Type B pancreatic cell (in vitro differentiated cells): ENCODE results near the gene BMP6. TPM values are rescaled to one million over a fixed set of nuclear protein-coding genes. Genes with fewer than 3 reads are reported as not detected.

Source experiments
- DNase-seq: peaks from one replicate; pipeline ENCODE4 v3.0.0; 2021; ENCODE audit warnings: mixed read lengths; ENCODE audit not compliant: unreplicated experiment; ENCODE audit errors: extremely low spot score
- H3K27ac Mint-ChIP-seq: 2 replicates; pipeline ENCODE4 v1.8.0; 2021; ENCODE audit warnings: mild to moderate bottlenecking, mixed read lengths
- H3K27me3 Mint-ChIP-seq: 2 replicates; pipeline ENCODE4 v1.8.0; 2021; ENCODE audit warnings: mixed read lengths
- H3K36me3 Mint-ChIP-seq: 2 replicates; pipeline ENCODE4 v1.8.0; 2021; ENCODE audit warnings: mixed read lengths
- H3K4me1 Mint-ChIP-seq: one replicate; pipeline ENCODE4 v1.8.0; 2021; ENCODE audit warnings: mixed read lengths; ENCODE audit not compliant: unreplicated experiment
- H3K4me3 Mint-ChIP-seq: 2 replicates; pipeline ENCODE4 v1.8.0; 2021; ENCODE audit warnings: mild to moderate bottlenecking, mixed read lengths
- H3K9me3 Mint-ChIP-seq: 2 replicates; pipeline ENCODE4 v1.8.0; 2021; ENCODE audit warnings: mixed read lengths
- CTCF ChIP-seq: fragments of 200-600 bp; sonication (generic); conservative IDR thresholded peaks from 2 replicates; pipeline ENCODE4 v1.5.0; 2021; ENCODE audit warnings: antibody characterized with exemption, mild to moderate bottlenecking
- total RNA-seq: library from RNA; stranded (reverse); gene quantifications from 2 replicates; pipeline ENCODE4 v1.2.1, GENCODE V29; 2021; ENCODE audit warnings: low replicate concordance

Gene BMP6
- total RNA-seq, 1 donor from 2014 or later = 1.8 TPM

- DNase-seq = peak; percentile 24
- H3K36me3 Mint-ChIP-seq = peaks cover 23% of the 10 kb centered on the region
- H3K9me3 Mint-ChIP-seq = no peaks in the 10 kb centered on the region
- no peak overlapping the region for H3K27ac Mint-ChIP-seq
- peaks cover 12% of the 10 kb centered on the region for H3K4me1 Mint-ChIP-seq
- peaks cover 2% of the 10 kb centered on the region for H3K27me3 Mint-ChIP-seq
- no peak overlapping the region for H3K4me3 Mint-ChIP-seq
- TF ChIP-seq CTCF = no peak
These were observed 180.8 kb downstream of the BMP6 start for GRCh38 chr6:7906741-7907140.

GRCh38 chr6:7907159-7907558 lies 181.3 kb downstream of the BMP6 start:
- peaks cover 2% of the 10 kb centered on the region for H3K27me3 Mint-ChIP-seq

GRCh38 chr6:7909323-7910276 lies 183.7 kb downstream of the BMP6 start:
- H3K4me3 Mint-ChIP-seq = peak overlapping the region; percentile 91

More at GRCh38 chr6:7907159-7907558, 181.3 kb downstream of the BMP6 start:
- Mint-ChIP-seq H3K36me3 (peaks cover 20% of the 10 kb centered on the region), H3K4me3 (no peak overlapping the region), H3K27ac (no peak overlapping the region), H3K4me1 (peaks cover 12% of the 10 kb centered on the region), H3K9me3 (no peaks in the 10 kb centered on the region)
- TF ChIP-seq CTCF = no peak
- DNase-seq = peak; percentile 2

GRCh38 chr6:7910298-7910653 lies 184.4 kb downstream of the BMP6 start:
- no peak for DNase-seq
- Mint-ChIP-seq H3K27ac (no peak overlapping the region), H3K27me3 (peaks cover 2% of the 10 kb centered on the region), H3K4me3 (no peak overlapping the region), H3K4me1 (peaks cover 12% of the 10 kb centered on the region), H3K9me3 (no peaks in the 10 kb centered on the region), H3K36me3 (peaks cover 5% of the 10 kb centered on the region)
- TF ChIP-seq CTCF = no peak

More at GRCh38 chr6:7909323-7910276, 183.7 kb downstream of the BMP6 start:
- Mint-ChIP-seq H3K27me3 (peaks cover 2% of the 10 kb centered on the region), H3K4me1 (peaks cover 12% of the 10 kb centered on the region), H3K27ac (peak overlapping the region; percentile 72), H3K9me3 (no peaks in the 10 kb centered on the region), H3K36me3 (peaks cover 10% of the 10 kb centered on the region)
- no peak for DNase-seq
- no peak for TF ChIP-seq CTCF

- TF ChIP-seq CTCF = no peak
- H3K4me1 Mint-ChIP-seq = peaks cover 12% of the 10 kb centered on the region
- DNase-seq = peak; percentile 85
- peak within 1 kb of the TSS; percentile 72 for H3K27ac Mint-ChIP-seq
- H3K27me3 Mint-ChIP-seq = peaks cover 2% of the 10 kb centered on the region
- peak within 1 kb of the TSS; percentile 91 for H3K4me3 Mint-ChIP-seq
- H3K9me3 Mint-ChIP-seq = no peaks in the 10 kb centered on the region
- peaks cover 4% of the 10 kb centered on the region for H3K36me3 Mint-ChIP-seq
These were observed 184.9 kb downstream of the BMP6 start, which contains the start of gene TXNDC5 for GRCh38 chr6:7910654-7911344. Gene TXNDC5 (minus strand): TSS chr6:7910788. CDS start chr6:7910776, 12 bp downstream.
